ENCODE data around the gene ZNF605.
"Not testable (repeated sequence)": the region's sequence is repeated elsewhere in the genome, so short reads cannot be mapped to it uniquely, and the experiment has no call there.

The ZNF605 gene

GRCh38 chr12:132922676-132923075, 33.4 kb downstream of the ZNF605 start:
- no peaks in the 10 kb centered on the region for H3K36me3 ChIP-seq (ENCODE audit: control insufficient read depth, insufficient read depth, low read length)
- H3K4me3 ChIP-seq (replicated peaks; ENCODE audit: low read depth, low read length): no peak overlapping the region
- no peak for TF ChIP-seq CTCF (IDR thresholded peaks at IDR 0.05; ENCODE audit: insufficient read depth, low read length, poor library complexity, severe bottlenecking)
- no peak for DNase-seq (ENCODE audit: extremely low read depth, insufficient read length)
- no peaks in the 10 kb centered on the region for H3K27me3 ChIP-seq (replicated peaks; ENCODE audit: control insufficient read depth, insufficient read depth, low read length)

- H3K36me3 ChIP-seq (ENCODE audit: control insufficient read depth, insufficient read depth, low read length): no peaks in the 10 kb centered on the region
- no peak overlapping the region for H3K4me3 ChIP-seq (replicated peaks; ENCODE audit: low read depth, low read length)
- no peaks in the 10 kb centered on the region for H3K27me3 ChIP-seq (replicated peaks; ENCODE audit: control insufficient read depth, insufficient read depth, low read length)
- TF ChIP-seq CTCF (IDR thresholded peaks at IDR 0.05; ENCODE audit: insufficient read depth, low read length, poor library complexity, severe bottlenecking): no peak
- no peak for DNase-seq (ENCODE audit: extremely low read depth, insufficient read length)
These were observed 34.4 kb downstream of the ZNF605 start for GRCh38 chr12:132921685-132922084.

GRCh38 chr12:132918680-132919079, 37.4 kb downstream of the ZNF605 start:
- Histone ChIP-seq H3K36me3 (ENCODE audit: control insufficient read depth, insufficient read depth, low read length) (no peaks in the 10 kb centered on the region), H3K27me3 (replicated peaks; ENCODE audit: control insufficient read depth, insufficient read depth, low read length) (no peaks in the 10 kb centered on the region), H3K4me3 (replicated peaks; ENCODE audit: low read depth, low read length) (no peak overlapping the region)
- no peak for DNase-seq (ENCODE audit: extremely low read depth, insufficient read length)
- no peak for TF ChIP-seq CTCF (IDR thresholded peaks at IDR 0.05; ENCODE audit: insufficient read depth, low read length, poor library complexity, severe bottlenecking)

- TF ChIP-seq CTCF (IDR thresholded peaks at IDR 0.05; ENCODE audit: insufficient read depth, low read length, poor library complexity, severe bottlenecking): no peak
- H3K27me3 ChIP-seq (replicated peaks; ENCODE audit: control insufficient read depth, insufficient read depth, low read length): no peaks in the 10 kb centered on the region
- H3K4me3 ChIP-seq (replicated peaks; ENCODE audit: low read depth, low read length): peak overlapping the region; percentile 62
- DNase-seq (ENCODE audit: extremely low read depth, insufficient read length): no peak
- H3K36me3 ChIP-seq (ENCODE audit: control insufficient read depth, insufficient read depth, low read length): no peaks in the 10 kb centered on the region
These were observed 47.1 kb downstream of the ZNF605 start for GRCh38 chr12:132909030-132909368.

- Histone ChIP-seq H3K36me3 (ENCODE audit: control insufficient read depth, insufficient read depth, low read length) (no peaks in the 10 kb centered on the region), H3K27me3 (replicated peaks; ENCODE audit: control insufficient read depth, insufficient read depth, low read length) (no peaks in the 10 kb centered on the region), H3K4me3 (replicated peaks; ENCODE audit: low read depth, low read length) (peak overlapping the region; percentile 62)
- DNase-seq (ENCODE audit: extremely low read depth, insufficient read length): peak; percentile 92
- TF ChIP-seq CTCF (IDR thresholded peaks at IDR 0.05; ENCODE audit: insufficient read depth, low read length, poor library complexity, severe bottlenecking): no peak
These were observed 47.7 kb downstream of the ZNF605 start for GRCh38 chr12:132908145-132909029.

- peak overlapping the region; percentile 62; the same call in 1 of the 2 replicates for H3K4me3 ChIP-seq (replicated peaks; ENCODE audit: low read depth, low read length)
- not testable (repeated sequence) for H3K27me3 ChIP-seq (replicated peaks; ENCODE audit: control insufficient read depth, insufficient read depth, low read length); DNase-seq (ENCODE audit: extremely low read depth, insufficient read length); H3K36me3 ChIP-seq (ENCODE audit: control insufficient read depth, insufficient read depth, low read length)
These were observed 48.3 kb downstream of the ZNF605 start for GRCh38 chr12:132907789-132908144.

Data from GM06990 (cell line).